NCI-H187 (cell line): ENCODE data around the gene AVL9.
"Not testable (repeated sequence)": the region's sequence is repeated elsewhere in the genome, so short reads cannot be mapped to it uniquely, and the experiment has no call there.

Experiments
- DNase-seq, 2 experiments: peaks; one replicate each; lab custom pipeline; 2025; lab: John Stamatoyannopoulos, UW

Gene AVL9

GRCh38 chr7:32495298-32496051 is at the start of gene AVL9:
TSS of gene AVL9 (plus strand) at chr7:32495489. CDS start at chr7:32495710, 221 bp downstream.
- peak; percentile 78 to 94 for DNase-seq

GRCh38 chr7:32447218-32447617 is 48.1 kb upstream of the AVL9 start:
- DNase-seq, result no peak

GRCh38 chr7:32453341-32454011 is 41.8 kb upstream of the AVL9 start:
- DNase-seq, result no peak

GRCh38 chr7:32458025-32458424 is 37.3 kb upstream of the AVL9 start:
- no peak for DNase-seq

GRCh38 chr7:32459788-32460187 is 35.5 kb upstream of the AVL9 start:
- DNase-seq, result no peak

- no peak for DNase-seq
Measured at GRCh38 chr7:32461484-32461883, 33.8 kb upstream of the AVL9 start.

- DNase-seq, result no peak
Measured at GRCh38 chr7:32462451-32462850, 32.8 kb upstream of the AVL9 start.

GRCh38 chr7:32462977-32463376 is 32.3 kb upstream of the AVL9 start:
- DNase-seq, result peak; percentile 24 to 52

- DNase-seq, result not testable (repeated sequence)
Measured at GRCh38 chr7:32464641-32465416, 30.5 kb upstream of the AVL9 start.

- not testable (repeated sequence) for DNase-seq
Measured at GRCh38 chr7:32470004-32470403, 25.3 kb upstream of the AVL9 start.

GRCh38 chr7:32470871-32471270 is 24.4 kb upstream of the AVL9 start:
- DNase-seq, result no peak

GRCh38 chr7:32472015-32472414 is 23.3 kb upstream of the AVL9 start:
- DNase-seq, result no peak

GRCh38 chr7:32474008-32474407 is 21.3 kb upstream of the AVL9 start:
- DNase-seq, result no peak

- DNase-seq, result no peak
Measured at GRCh38 chr7:32476816-32477648, 18.3 kb upstream of the AVL9 start.

- DNase-seq, result no peak
Measured at GRCh38 chr7:32477649-32477980, 17.7 kb upstream of the AVL9 start.

GRCh38 chr7:32479574-32480200 is 15.6 kb upstream of the AVL9 start:
- peak; percentile 18 to 31 for DNase-seq

- no peak for DNase-seq
Measured at GRCh38 chr7:32481176-32481575, 14.1 kb upstream of the AVL9 start.

GRCh38 chr7:32481921-32482320 is 13.4 kb upstream of the AVL9 start:
- no peak for DNase-seq

- no peak for DNase-seq
Measured at GRCh38 chr7:32489788-32490126, 5.5 kb upstream of the AVL9 start.

- DNase-seq, result peak; percentile 81 to 90
Measured at GRCh38 chr7:32490127-32490796, 5.0 kb upstream of the AVL9 start, which contains the start of gene LSM5. TSS of gene LSM5 (minus strand) at chr7:32490380. CDS start at chr7:32490365, 15 bp downstream.

GRCh38 chr7:32494946-32495297 is 367 bp upstream of the AVL9 start:
- DNase-seq, result no peak
